GM21526 (cell line): Measurements from ENCODE around the gene DPY30.
A peak's percentile ranks its signal among the peaks of the same experiment; 100 is the strongest.
"Not testable (repeated sequence)": the region's sequence is repeated elsewhere in the genome, so short reads cannot be mapped to it uniquely, and the experiment has no call there.

Source experiments
- ATAC-seq: cut with Tn5 transposase; IDR thresholded peaks from one replicate; pipeline ENCODE4 v1.9.1; 2021; ENCODE audit warnings: moderate library complexity; ENCODE audit not compliant: unreplicated experiment, low FRiP score

DPY30 gene

GRCh38 chr2:32039447-32040219, at the start of gene DPY30:
TSS of gene DPY30 (minus strand) at chr2:32039805. CDS start at chr2:32039456, 349 bp downstream.
- peak; percentile 83 for ATAC-seq

- ATAC-seq, result no peak
Observed at GRCh38 chr2:32074134-32074506, 34.5 kb upstream of the DPY30 start.

GRCh38 chr2:32067549-32067948, 27.9 kb upstream of the DPY30 start:
- no peak for ATAC-seq

GRCh38 chr2:32064713-32065112, 25.1 kb upstream of the DPY30 start:
- no peak for ATAC-seq

GRCh38 chr2:32064021-32064601, 24.5 kb upstream of the DPY30 start:
- peak; percentile 9 for ATAC-seq

GRCh38 chr2:32063310-32064020, 23.9 kb upstream of the DPY30 start, which contains the start of gene SPAST:
TSS of gene SPAST (plus strand) at chr2:32063556. CDS start at chr2:32063832, 276 bp downstream.
- peak; percentile 97 for ATAC-seq

- no peak for ATAC-seq
Observed at GRCh38 chr2:32061973-32062861, 22.6 kb upstream of the DPY30 start.

- no peak for ATAC-seq
Observed at GRCh38 chr2:32061430-32061829, 21.8 kb upstream of the DPY30 start.

GRCh38 chr2:32060266-32060665, 20.7 kb upstream of the DPY30 start:
- ATAC-seq, result no peak

- ATAC-seq, result no peak
Observed at GRCh38 chr2:32058130-32058529, 18.5 kb upstream of the DPY30 start.

GRCh38 chr2:32054583-32054982, 15.0 kb upstream of the DPY30 start:
- not testable (repeated sequence) for ATAC-seq

GRCh38 chr2:32051836-32052439, 12.3 kb upstream of the DPY30 start:
- ATAC-seq, result no peak

- ATAC-seq, result no peak
Observed at GRCh38 chr2:32043561-32043960, 4.0 kb upstream of the DPY30 start.

GRCh38 chr2:32034198-32034887, 5.3 kb downstream of the DPY30 start:
- not testable (repeated sequence) for ATAC-seq

GRCh38 chr2:32018789-32019482, 20.7 kb downstream of the DPY30 start:
- not testable (repeated sequence) for ATAC-seq

GRCh38 chr2:32012872-32013271, 26.7 kb downstream of the DPY30 start:
- ATAC-seq, result no peak

- no peak for ATAC-seq
Observed at GRCh38 chr2:32011485-32011960, 28.1 kb downstream of the DPY30 start.

- peak; percentile 66 for ATAC-seq
Observed at GRCh38 chr2:32010670-32011484, 28.7 kb downstream of the DPY30 start, which contains the start of gene MEMO1. TSS of gene MEMO1 (minus strand) at chr2:32011008. CDS start at chr2:32010247, 761 bp downstream.
